ENCODE measurements around the gene KSR1. TPM values are rescaled to one million over a fixed set of nuclear protein-coding genes. Genes with fewer than 3 reads are reported as not detected.

KSR1 gene
- total and polyA plus RNA-seq, 2 of the 8 experiments (the other 6 are each of a cell fraction or from before 2014, with no cell fraction given): 14.1 to 34.7 TPM

DNA sequence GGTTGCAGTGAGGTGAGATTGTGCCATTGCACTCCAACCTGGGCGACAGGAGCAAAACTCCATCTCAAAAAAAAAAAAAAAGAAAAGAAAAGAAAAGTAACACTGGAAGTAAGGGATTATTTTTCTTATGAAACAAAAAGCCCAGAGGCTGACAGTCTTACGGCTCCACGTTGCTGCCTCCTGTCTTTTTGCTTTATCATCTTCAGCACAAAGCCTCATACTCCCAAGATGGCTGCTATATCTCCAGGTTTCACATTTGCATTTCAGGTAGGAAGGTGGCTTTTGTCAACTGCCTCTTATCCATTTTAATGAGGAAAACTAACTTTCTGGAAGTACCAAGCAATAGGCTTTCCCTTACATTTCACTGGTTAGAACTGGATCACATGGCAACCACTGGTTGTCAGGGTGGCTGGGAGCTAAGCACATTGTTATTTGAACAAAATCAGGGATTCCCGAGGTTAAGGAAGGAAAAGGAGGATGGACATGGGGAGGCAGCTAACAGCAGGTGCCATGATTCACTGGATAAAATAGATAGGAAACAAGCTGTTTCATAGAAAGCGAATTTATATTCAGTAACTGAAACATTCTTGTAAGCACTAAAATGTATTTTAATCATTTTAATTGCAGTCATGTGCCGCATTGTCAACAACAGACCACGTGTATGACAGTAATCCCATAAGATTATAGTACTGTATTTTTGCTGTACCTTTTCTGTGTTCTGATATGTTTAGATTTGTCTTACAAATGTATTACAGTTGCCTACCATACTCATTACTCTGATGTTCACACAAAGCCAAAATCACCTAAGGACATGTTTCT lies 58.6 kb downstream of the KSR1 start:
- no peak overlapping the region for H2BK120ac ChIP-seq (replicated peaks; ENCODE audit: low read depth, low read length)
- H2BK5ac ChIP-seq (ENCODE audit: low read depth, low read length): no peak overlapping the region
- H3K4me1 ChIP-seq (replicated peaks in 1 of 4; ENCODE audit: control insufficient read depth in 3 of 4, insufficient read depth in 4 of 4, low read length in 3 of 4): peaks cover 8 to 32% (median 20%) of the 10 kb centered on the region in 4 experiments
- H4K20me1 ChIP-seq (replicated peaks in 1 of 2; ENCODE audit: control insufficient read depth in 1 of 2, insufficient read depth in 2 of 2, low read length in 2 of 2): no peaks in the 10 kb centered on the region
- H2BK12ac ChIP-seq (ENCODE audit: low read depth, low read length): 0 out of 2 replicates have a peak overlapping the region, but pooled peaks have one; percentile 32
- no peak for DNase-seq (ENCODE audit: low read depth in 1 of 2, low spot score in 2 of 2)
- H2BK15ac ChIP-seq (ENCODE audit: low read length): no peak overlapping the region
- H3K36me3 ChIP-seq (ENCODE audit: control insufficient read depth in 2 of 4, insufficient read depth in 4 of 4, low read length in 3 of 4): no peaks in the 10 kb centered on the region
- no peak overlapping the region for H3K4me3 ChIP-seq (ENCODE audit: extremely low read depth in 1 of 4, insufficient read depth in 2 of 4, low read depth in 3 of 4, low read length in 4 of 4)
- H3K18ac ChIP-seq (ENCODE audit: extremely low read depth, low read length): 0 out of 2 replicates have a peak overlapping the region, but pooled peaks have one; percentile 43
- TF ChIP-seq YY1 (IDR thresholded peaks at IDR 0.05; ENCODE audit: low read depth, low read length) (peak; percentile 84), SAP30 (IDR thresholded peaks at IDR 0.05; ENCODE audit: insufficient read depth, insufficient replicate concordance, low read length) (no peak), ZNF274 (IDR thresholded peaks at IDR 0.05; ENCODE audit: borderline replicate concordance, extremely low read depth, low read length) (no peak), SIN3A (conservative IDR thresholded peaks at IDR 0.05 in 1 of 2, IDR thresholded peaks at IDR 0.05 in 1 of 2; ENCODE audit: low read depth in 1 of 2, low read length in 2 of 2) (no peak)
- H3K4ac ChIP-seq (replicated peaks; ENCODE audit: insufficient read length, low read depth, low read length): no peak overlapping the region
- no peak overlapping the region; the same call in 1 of the 2 replicates for H2AK5ac ChIP-seq (ENCODE audit: low read depth, low read length)
- CTCF ChIA-PET (ENCODE audit: partially characterized antibody): interaction anchor here (0.7 to 5.4 kb wide), 6 partner anchors 9 to 229 kb away, joined by 3 to 35 read pairs (median 3); no protein-coding TSS in a partner anchor
- H3K23me2 ChIP-seq (ENCODE audit: low read depth, low read length): no peaks in the 10 kb centered on the region
- H2BK20ac ChIP-seq (ENCODE audit: low read length): 0 out of 2 replicates have a peak overlapping the region, but pooled peaks have one; percentile 10
- no peak overlapping the region for H3K9ac ChIP-seq (replicated peaks in 1 of 4; ENCODE audit: extremely low read depth in 1 of 4, low read depth in 3 of 4, low read length in 3 of 4)
- POLR2A ChIA-PET (ENCODE audit: partially characterized antibody): interaction anchor here (0.8 to 2.7 kb wide), 3 partner anchors 10 to 56 kb away, joined by 3 to 9 read pairs (median 4); no protein-coding TSS in a partner anchor
- H3K79me1 ChIP-seq (ENCODE audit: low read depth, low read length): peaks cover 11% of the 10 kb centered on the region; the same call in 1 of the 2 replicates
- no peak overlapping the region for H3K14ac ChIP-seq (ENCODE audit: insufficient read length)
- no peak overlapping the region for H3K27ac ChIP-seq (ENCODE audit: low read depth, low read length)
- no peak overlapping the region for H3K56ac ChIP-seq (replicated peaks; ENCODE audit: insufficient read length, low read depth, low read length)
- no peak overlapping the region for H4K8ac ChIP-seq (ENCODE audit: extremely low read depth, insufficient read depth, low read length)
- no peak for FAIRE-seq
- no peak overlapping the region for H3K23ac ChIP-seq (ENCODE audit: insufficient read length)
- H3K9me3 ChIP-seq (ENCODE audit: insufficient read depth in 2 of 2, low read depth in 1 of 2, low read length in 1 of 2): no peaks in the 10 kb centered on the region
- no peaks in the 10 kb centered on the region for H3K27me3 ChIP-seq (replicated peaks in 1 of 4; ENCODE audit: control insufficient read depth in 3 of 4, extremely low read depth in 1 of 4, insufficient read depth in 3 of 4, low read length in 3 of 4)
- peaks cover 0 to 79% of the 10 kb centered on the region in 2 experiments; a peak in 2 of 4 replicates for H3K79me2 ChIP-seq (ENCODE audit: control insufficient read depth in 1 of 2, insufficient read depth in 2 of 2, low read length in 2 of 2)
- H4K5ac ChIP-seq (ENCODE audit: insufficient read length, low read depth, low read length): peak overlapping the region; percentile 23
- peak overlapping the region; percentile 2 for H4K91ac ChIP-seq (replicated peaks; ENCODE audit: insufficient read length, low read length)
- no peak overlapping the region for H2AFZ ChIP-seq (ENCODE audit: low read length)
- WGBS, 2 experiments (ENCODE audit: extremely low coverage in 1 of 2, insufficient coverage in 1 of 2, insufficient read length in 1 of 2, insufficient replicate concordance in 2 of 2, low coverage in 1 of 2, low lambda C conversion rate in 2 of 2, missing lambda C conversion rate in 1 of 2): 72% methylated on average over 6 of the region's 7 CpGs; no CpG with 5 or more reads in 1 of the 2 experiments
- H3K4me2 ChIP-seq (ENCODE audit: insufficient read depth in 1 of 2, low read depth in 2 of 2, low read length in 2 of 2): no peak overlapping the region

Data from H1 (cell line).